Left ventricle myocardium superior (tissue), 1 donor: Measurements from ENCODE around the gene CIAO2B. TPM values are rescaled to one million over a fixed set of nuclear protein-coding genes. Genes with fewer than 3 reads are reported as not detected.
A peak's percentile ranks its signal among the peaks of the same experiment; 100 is the strongest.

ENCODE experiments used
- ATAC-seq: fragments of 200-7000 bp; cut with Tn5 transposase; one replicate; pipeline ENCODE4 v1.9.1; 2020; ENCODE audit warnings: mild to moderate bottlenecking, moderate library complexity
- DNase-seq: peaks from one replicate; pipeline ENCODE4 v3.0.0-alpha.2; 2020
- intact Hi-C: fragments of 100-400 bp; cut with micrococcal nuclease; formaldehyde crosslinking; loops from one replicate; pipeline ENCODE4 v1.11.0; 2022
- total RNA-seq: library from RNA; stranded (reverse); fragmentation: NEBNext Ultra II Directional; extraction: Animal tissue kit (Norgen Biotek cat#: 25700); gene quantifications from one replicate; pipeline ENCODE4 v1.2.1, GENCODE V29; 2021
- donor health status: DM: no; HTN: yes; CAD: no; lungs with severe emphysema.

CIAO2B gene
- total RNA-seq, 1 donor from 2014 or later = 114 TPM

GRCh38 chr16:66910175-66910940 lies 23.8 kb downstream of the CIAO2B start:
- intact Hi-C loops = no loop called here
- DNase-seq (peak; percentile 27), ATAC-seq (no peak)

GRCh38 chr16:66908762-66909559 lies 25.2 kb downstream of the CIAO2B start:
- intact Hi-C loops = no loop called here
- DNase-seq = no peak
- ATAC-seq = no peak

GRCh38 chr16:66908116-66908515 lies 26.1 kb downstream of the CIAO2B start:
- DNase-seq (peak; percentile 11), ATAC-seq (no peak)
- intact Hi-C loops = no loop called here

- ATAC-seq = peak; percentile 5
Observed at GRCh38 chr16:66906916-66907836, 27.0 kb downstream of the CIAO2B start.

GRCh38 chr16:66905633-66906539 lies 28.3 kb downstream of the CIAO2B start:
- intact Hi-C loops = no loop called here
- DNase-seq = peak; percentile 87

More at GRCh38 chr16:66906916-66907836, 27.0 kb downstream of the CIAO2B start:
- DNase-seq = peak; percentile 59
- intact Hi-C loops = no loop called here

GRCh38 chr16:66904846-66905632 lies 29.2 kb downstream of the CIAO2B start:
- peak; percentile 67 for DNase-seq
- intact Hi-C loops = no loop called here

More at GRCh38 chr16:66905633-66906539, 28.3 kb downstream of the CIAO2B start:
- ATAC-seq = peak; percentile 44

GRCh38 chr16:66904428-66904845 lies 29.8 kb downstream of the CIAO2B start:
- DNase-seq (peak; percentile 40), ATAC-seq (no peak)
- intact Hi-C loops = no loop called here

More at GRCh38 chr16:66904846-66905632, 29.2 kb downstream of the CIAO2B start:
- peak; percentile 35 for ATAC-seq

- DNase-seq (peak; percentile 89), ATAC-seq (peak; percentile 65)
- intact Hi-C loops = no loop called here
Observed at GRCh38 chr16:66903544-66904427, 30.4 kb downstream of the CIAO2B start.

GRCh38 chr16:66902648-66903543 lies 31.3 kb downstream of the CIAO2B start:
- ATAC-seq (peak; percentile 49), DNase-seq (peak; percentile 76)
- intact Hi-C loops = no loop called here

- intact Hi-C loops = no loop called here
- ATAC-seq = peak; percentile 6
- peak; percentile 83 for DNase-seq
Observed at GRCh38 chr16:66901626-66902025, 32.6 kb downstream of the CIAO2B start.

- DNase-seq = no peak
Observed at GRCh38 chr16:66900721-66901441, 33.3 kb downstream of the CIAO2B start.

GRCh38 chr16:66899945-66900710 lies 34.1 kb downstream of the CIAO2B start:
- ATAC-seq (peak; percentile 1), DNase-seq (peak; percentile 83)
- intact Hi-C loops = no loop called here

More at GRCh38 chr16:66900721-66901441, 33.3 kb downstream of the CIAO2B start:
- ATAC-seq = no peak
- intact Hi-C loops = no loop called here

- DNase-seq = peak; percentile 28
- intact Hi-C loops = no loop called here
- ATAC-seq = no peak
Observed at GRCh38 chr16:66899310-66899944, 34.8 kb downstream of the CIAO2B start.

GRCh38 chr16:66898933-66899309 lies 35.3 kb downstream of the CIAO2B start:
- DNase-seq (no peak), ATAC-seq (no peak)
- intact Hi-C loops = no loop called here
